ENCODE measurements around the gene ESR1.

The ESR1 gene

GRCh38 chr6:151870375-151870774, 62.9 kb downstream of the ESR1 start:
- Histone ChIP-seq H3K4me2 (ENCODE audit: low read depth, low read length) (no peak overlapping the region), H3K27ac (ENCODE audit: low read length) (no peak overlapping the region), H3K9ac (ENCODE audit: low read length) (no peak overlapping the region), H3K36me3 (replicated peaks; ENCODE audit: insufficient read depth, low read length) (no peaks in the 10 kb centered on the region), H2AFZ (ENCODE audit: low read length) (no peak overlapping the region), H4K20me1 (ENCODE audit: insufficient read depth, low read length) (no peaks in the 10 kb centered on the region), H3K27me3 (replicated peaks; ENCODE audit: insufficient read depth, low read length) (no peaks in the 10 kb centered on the region), H3K79me2 (ENCODE audit: low read length) (no peaks in the 10 kb centered on the region), H3K9me2 (replicated peaks; ENCODE audit: insufficient read depth, low read length) (no peaks in the 10 kb centered on the region), H3K9me3 (replicated peaks; ENCODE audit: insufficient read depth, low read length) (no peaks in the 10 kb centered on the region), H3K4me1 (ENCODE audit: low read length) (no peaks in the 10 kb centered on the region), H3K4me3 (ENCODE audit: low read length) (no peak overlapping the region), H3F3A (ENCODE audit: insufficient read depth, low read length) (no peaks in the 10 kb centered on the region)
- TF ChIP-seq EZH2 (optimal IDR thresholded peaks at IDR 0.05; ENCODE audit: low read depth, low read length) (no peak), EZH2phosphoT487 (IDR thresholded peaks at IDR 0.05; ENCODE audit: low read length) (no peak)
- TF ChIP-seq, protein P1, sequence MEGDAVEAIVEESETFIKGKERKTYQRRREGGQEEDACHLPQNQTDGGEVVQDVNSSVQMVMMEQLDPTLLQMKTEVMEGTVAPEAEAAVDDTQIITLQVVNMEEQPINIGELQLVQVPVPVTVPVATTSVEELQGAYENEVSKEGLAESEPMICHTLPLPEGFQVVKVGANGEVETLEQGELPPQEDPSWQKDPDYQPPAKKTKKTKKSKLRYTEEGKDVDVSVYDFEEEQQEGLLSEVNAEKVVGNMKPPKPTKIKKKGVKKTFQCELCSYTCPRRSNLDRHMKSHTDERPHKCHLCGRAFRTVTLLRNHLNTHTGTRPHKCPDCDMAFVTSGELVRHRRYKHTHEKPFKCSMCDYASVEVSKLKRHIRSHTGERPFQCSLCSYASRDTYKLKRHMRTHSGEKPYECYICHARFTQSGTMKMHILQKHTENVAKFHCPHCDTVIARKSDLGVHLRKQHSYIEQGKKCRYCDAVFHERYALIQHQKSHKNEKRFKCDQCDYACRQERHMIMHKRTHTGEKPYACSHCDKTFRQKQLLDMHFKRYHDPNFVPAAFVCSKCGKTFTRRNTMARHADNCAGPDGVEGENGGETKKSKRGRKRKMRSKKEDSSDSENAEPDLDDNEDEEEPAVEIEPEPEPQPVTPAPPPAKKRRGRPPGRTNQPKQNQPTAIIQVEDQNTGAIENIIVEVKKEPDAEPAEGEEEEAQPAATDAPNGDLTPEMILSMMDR (IDR thresholded peaks at IDR 0.05; ENCODE audit: low read length): no peak
- no peak for DNase-seq

- H3K27ac ChIP-seq (ENCODE audit: low read length): no peak overlapping the region
Measured at GRCh38 chr6:151875524-151875923, 68.0 kb downstream of the ESR1 start.

GRCh38 chr6:151876122-151876521, 68.6 kb downstream of the ESR1 start:
- no peak overlapping the region for H3K4me2 ChIP-seq (ENCODE audit: low read depth, low read length)
- H3K36me3 ChIP-seq (replicated peaks; ENCODE audit: insufficient read depth, low read length): no peaks in the 10 kb centered on the region
- H2AFZ ChIP-seq (ENCODE audit: low read length): no peak overlapping the region
- no peak overlapping the region for H3K27ac ChIP-seq (ENCODE audit: low read length)
- H3K79me2 ChIP-seq (ENCODE audit: low read length): no peaks in the 10 kb centered on the region
- no peak overlapping the region for H3K4me3 ChIP-seq (ENCODE audit: low read length)
- H3K4me1 ChIP-seq (ENCODE audit: low read length): no peaks in the 10 kb centered on the region
- H3K27me3 ChIP-seq (replicated peaks; ENCODE audit: insufficient read depth, low read length): no peaks in the 10 kb centered on the region
- TF ChIP-seq, protein P1 (IDR thresholded peaks at IDR 0.05; ENCODE audit: low read length): no peak
- TF ChIP-seq EZH2phosphoT487 (IDR thresholded peaks at IDR 0.05; ENCODE audit: low read length): no peak
- TF ChIP-seq EZH2 (optimal IDR thresholded peaks at IDR 0.05; ENCODE audit: low read depth, low read length): no peak
- no peak for DNase-seq
- H3K9me2 ChIP-seq (replicated peaks; ENCODE audit: insufficient read depth, low read length): no peaks in the 10 kb centered on the region
- no peaks in the 10 kb centered on the region for H4K20me1 ChIP-seq (ENCODE audit: insufficient read depth, low read length)
- H3K9ac ChIP-seq (ENCODE audit: low read length): no peak overlapping the region
- H3K9me3 ChIP-seq (replicated peaks; ENCODE audit: insufficient read depth, low read length): no peaks in the 10 kb centered on the region
- H3F3A ChIP-seq (ENCODE audit: insufficient read depth, low read length): no peaks in the 10 kb centered on the region

More at GRCh38 chr6:151875524-151875923, 68.0 kb downstream of the ESR1 start:
- no peaks in the 10 kb centered on the region for H3K36me3 ChIP-seq (replicated peaks; ENCODE audit: insufficient read depth, low read length)
- no peak overlapping the region for H3K9ac ChIP-seq (ENCODE audit: low read length)
- H3K9me2 ChIP-seq (replicated peaks; ENCODE audit: insufficient read depth, low read length): no peaks in the 10 kb centered on the region
- H2AFZ ChIP-seq (ENCODE audit: low read length): no peak overlapping the region
- no peaks in the 10 kb centered on the region for H3K9me3 ChIP-seq (replicated peaks; ENCODE audit: insufficient read depth, low read length)
- no peak for TF ChIP-seq EZH2 (optimal IDR thresholded peaks at IDR 0.05; ENCODE audit: low read depth, low read length)
- TF ChIP-seq, protein P1 (IDR thresholded peaks at IDR 0.05; ENCODE audit: low read length): no peak
- no peak for TF ChIP-seq EZH2phosphoT487 (IDR thresholded peaks at IDR 0.05; ENCODE audit: low read length)
- H3K4me1 ChIP-seq (ENCODE audit: low read length): no peaks in the 10 kb centered on the region
- H3K79me2 ChIP-seq (ENCODE audit: low read length): no peaks in the 10 kb centered on the region
- DNase-seq: no peak
- no peaks in the 10 kb centered on the region for H3K27me3 ChIP-seq (replicated peaks; ENCODE audit: insufficient read depth, low read length)
- H3F3A ChIP-seq (ENCODE audit: insufficient read depth, low read length): no peaks in the 10 kb centered on the region
- no peaks in the 10 kb centered on the region for H4K20me1 ChIP-seq (ENCODE audit: insufficient read depth, low read length)
- H3K4me3 ChIP-seq (ENCODE audit: low read length): no peak overlapping the region
- H3K4me2 ChIP-seq (ENCODE audit: low read depth, low read length): no peak overlapping the region

All from MM.1S (cell line).